Parathyroid adenoma (tissue), 2 donors: ENCODE results near the gene DTNB.

Experiments
- H2AFZ ChIP-seq: fragments of 300-600 bp; sonication (generic); one replicate; pipeline ENCODE4 v1.7.0; 2017; ENCODE audit warnings: antibody characterized with exemption, mild to moderate bottlenecking
- H3K27ac ChIP-seq: fragments of 300-600 bp; sonication (generic); one replicate; pipeline ENCODE4 v1.7.0; 2017
- H3K27me3 ChIP-seq: fragments of 300-600 bp; sonication (generic); one replicate; pipeline ENCODE4 v1.7.0; 2017; ENCODE audit warnings: low read length; ENCODE audit not compliant: control insufficient read depth, insufficient read depth
- H3K36me3 ChIP-seq: fragments of 300-600 bp; sonication (generic); one replicate; pipeline ENCODE4 v1.7.0; 2017; ENCODE audit warnings: low read length; ENCODE audit not compliant: control insufficient read depth, insufficient read depth
- H3K4me1 ChIP-seq: fragments of 300-600 bp; sonication (generic); one replicate; pipeline ENCODE4 v1.7.0; 2017; ENCODE audit warnings: control low read depth
- H3K4me2 ChIP-seq: fragments of 300-600 bp; sonication (generic); one replicate; pipeline ENCODE4 v1.7.0; 2017; ENCODE audit warnings: low read length
- H3K4me3 ChIP-seq: fragments of 300-600 bp; sonication (generic); one replicate; pipeline ENCODE4 v1.7.0; 2017; ENCODE audit warnings: low read depth, low read length
- H3K79me2 ChIP-seq: fragments of 300-600 bp; sonication (generic); one replicate; pipeline ENCODE4 v1.7.0; 2017; ENCODE audit warnings: control low read depth
- H3K9ac ChIP-seq: fragments of 300-600 bp; sonication (generic); one replicate; pipeline ENCODE4 v1.7.0; 2017; ENCODE audit warnings: mild to moderate bottlenecking
- H3K9me3 ChIP-seq: fragments of 300-600 bp; sonication (generic); one replicate; pipeline ENCODE4 v1.7.0; 2017; ENCODE audit warnings: low read length; ENCODE audit not compliant: control insufficient read depth
- CTCF ChIP-seq: fragments of 300-600 bp; sonication (generic); IDR thresholded peaks from one replicate; pipeline ENCODE4 v1.7.0; 2017; ENCODE audit warnings: antibody characterized with exemption, mild to moderate bottlenecking
- donor health status: primary hyperparathyroidism.

Gene DTNB

GRCh38 chr2:25424426-25425028 lies 248.8 kb downstream of the DTNB start:
- H3K27ac ChIP-seq = no peak overlapping the region
- no peaks in the 10 kb centered on the region for H3K79me2 ChIP-seq
- no peaks in the 10 kb centered on the region for H3K4me1 ChIP-seq
- H3K4me2 ChIP-seq = no peak overlapping the region
- TF ChIP-seq CTCF = no peak
- no peak overlapping the region for H3K4me3 ChIP-seq
- no peak overlapping the region for H2AFZ ChIP-seq
- no peaks in the 10 kb centered on the region for H3K36me3 ChIP-seq
- H3K9ac ChIP-seq = no peak overlapping the region
- H3K27me3 ChIP-seq = no peaks in the 10 kb centered on the region
- H3K9me3 ChIP-seq = no peaks in the 10 kb centered on the region

- H3K4me2 ChIP-seq = no peak overlapping the region
- no peaks in the 10 kb centered on the region for H3K27me3 ChIP-seq
- H3K79me2 ChIP-seq = no peaks in the 10 kb centered on the region
- no peak overlapping the region for H3K9ac ChIP-seq
- no peaks in the 10 kb centered on the region for H3K4me1 ChIP-seq
- no peak overlapping the region for H3K4me3 ChIP-seq
- no peaks in the 10 kb centered on the region for H3K9me3 ChIP-seq
- H3K36me3 ChIP-seq = no peaks in the 10 kb centered on the region
- TF ChIP-seq CTCF = no peak
- no peak overlapping the region for H3K27ac ChIP-seq
- H2AFZ ChIP-seq = no peak overlapping the region
Measured at GRCh38 chr2:25421820-25422411, 251.5 kb downstream of the DTNB start.

- Histone ChIP-seq H3K9ac (no peak overlapping the region), H3K79me2 (no peaks in the 10 kb centered on the region), H3K27ac (no peak overlapping the region), H2AFZ (no peak overlapping the region), H3K4me3 (no peak overlapping the region), H3K4me1 (no peaks in the 10 kb centered on the region), H3K36me3 (no peaks in the 10 kb centered on the region), H3K4me2 (no peak overlapping the region), H3K27me3 (no peaks in the 10 kb centered on the region), H3K9me3 (no peaks in the 10 kb centered on the region)
- TF ChIP-seq CTCF = no peak
Measured at GRCh38 chr2:25421289-25421688, 252.1 kb downstream of the DTNB start.

DNA sequence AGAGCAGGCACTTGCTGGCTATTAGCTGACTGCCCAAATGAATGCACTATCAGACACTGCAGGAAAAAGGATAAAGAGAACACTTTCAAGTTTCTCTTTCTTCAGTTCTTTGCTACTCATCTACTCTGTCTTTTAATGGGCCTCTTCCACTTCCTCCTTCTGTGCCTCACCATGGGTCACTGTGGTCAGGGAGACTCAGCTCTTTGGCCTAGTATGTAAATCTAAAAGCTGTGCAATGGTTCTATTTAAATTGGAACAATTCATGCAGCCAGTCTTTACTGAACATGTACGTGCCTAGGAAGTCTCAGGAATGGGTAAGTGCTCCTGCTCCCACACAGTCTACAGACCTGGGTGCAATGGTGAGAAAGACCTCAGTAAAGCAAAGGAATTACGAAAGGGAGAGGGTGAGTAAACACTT lies 252.5 kb downstream of the DTNB start:
- Histone ChIP-seq H3K79me2 (no peaks in the 10 kb centered on the region), H3K4me3 (no peak overlapping the region), H3K27ac (no peak overlapping the region), H3K9ac (no peak overlapping the region), H3K27me3 (no peaks in the 10 kb centered on the region), H2AFZ (no peak overlapping the region), H3K9me3 (no peaks in the 10 kb centered on the region), H3K4me2 (no peak overlapping the region), H3K4me1 (no peaks in the 10 kb centered on the region), H3K36me3 (no peaks in the 10 kb centered on the region)
- TF ChIP-seq CTCF = no peak

GRCh38 chr2:25419678-25420242 lies 253.6 kb downstream of the DTNB start:
- Histone ChIP-seq H2AFZ (no peak overlapping the region), H3K36me3 (no peaks in the 10 kb centered on the region), H3K4me2 (no peak overlapping the region), H3K4me3 (no peak overlapping the region), H3K9ac (no peak overlapping the region), H3K27ac (no peak overlapping the region), H3K79me2 (no peaks in the 10 kb centered on the region), H3K9me3 (no peaks in the 10 kb centered on the region), H3K4me1 (no peaks in the 10 kb centered on the region), H3K27me3 (no peaks in the 10 kb centered on the region)
- TF ChIP-seq CTCF = no peak
